Neural progenitor cell (in vitro differentiated cells): ENCODE results near the gene LARGE1.

Experiments
- CTCF ChIP-seq: fragments of 200-600 bp; sonication (generic); IDR thresholded peaks from 2 replicates; pipeline ENCODE4 v1.5.1; 2017; ENCODE audit warnings: antibody characterized with exemption, mild to moderate bottlenecking
- EZH2 ChIP-seq: fragments of 200-600 bp; sonication (generic); IDR thresholded peaks from 2 replicates; pipeline ENCODE4 v1.6.1; 2017; ENCODE audit warnings: antibody characterized with exemption, mild to moderate bottlenecking, moderate library complexity
- EZH2phosphoT487 ChIP-seq: fragments of 200-600 bp; sonication (generic); IDR thresholded peaks from 2 replicates; pipeline ENCODE4 v1.6.1; 2017; ENCODE audit warnings: antibody characterized with exemption

- TF ChIP-seq CTCF, result no peak
- no peak for TF ChIP-seq EZH2
- TF ChIP-seq EZH2phosphoT487, result no peak
These were observed 36.1 kb downstream of the LARGE1 start for GRCh38 chr22:33883961-33884808.
